Measurements from ENCODE around the gene IL22RA1. TPM values are rescaled to one million over a fixed set of nuclear protein-coding genes. Genes with fewer than 3 reads are reported as not detected.

Gene IL22RA1
- total and polyA plus RNA-seq, 9 of the 15 experiments (the other 6 are each of a cell fraction or from before 2014, with no cell fraction given) = not detected

- H3K4me3 ChIP-seq = no peak overlapping the region
- no peak for ATAC-seq
- H4K20me1 ChIP-seq (replicated peaks; ENCODE audit: control insufficient read depth, insufficient read depth, low read length) = peaks cover 3% of the 10 kb centered on the region; the same call in 1 of the 2 replicates
- no peak overlapping the region for H3K4me2 ChIP-seq (ENCODE audit: insufficient read depth, low read length)
- H3K79me2 ChIP-seq (ENCODE audit: control insufficient read depth, insufficient read depth, low read length) = no peaks in the 10 kb centered on the region
- peaks cover 2 to 28% of the 10 kb centered on the region in 2 experiments; a peak in 4 of 5 replicates for H3K4me1 ChIP-seq (replicated peaks in 1 of 2; ENCODE audit: control insufficient read depth in 2 of 2, insufficient read depth in 2 of 2, low read length in 2 of 2)
- CTCF ChIA-PET (ENCODE audit: low intra/inter-chr PET ratio) = no interaction called here
- no peak for DNase-seq (ENCODE audit: extremely low read depth in 1 of 4, low spot score in 3 of 4)
- BruUV-seq (replicated peaks) = no TSS peak
- H3K9me1 ChIP-seq (ENCODE audit: control insufficient read depth, insufficient read depth, low read length) = peaks cover under 1% of the 10 kb centered on the region
- POLR2A ChIA-PET = interaction anchor here (0.6 kb wide), 1 partner anchor 13 kb away, joined by 3 read pairs; no protein-coding TSS in a partner anchor
- 2% methylated on average over 3 of the region's 3 CpGs for WGBS (ENCODE audit: insufficient coverage, low coverage, missing lambda C conversion rate)
- FAIRE-seq = no peak
- no peaks in the 10 kb centered on the region for H3K9me3 ChIP-seq (replicated peaks; ENCODE audit: control insufficient read depth, insufficient read depth, low read depth, low read length)
- intact Hi-C loops (cut with micrococcal nuclease) = no loop called here
- in situ Hi-C loops (cut with MboI) = no loop called here
- H3K9ac ChIP-seq (ENCODE audit: insufficient read depth in 1 of 2, low read depth in 2 of 2, low read length in 2 of 2) = no peak overlapping the region
- peaks cover 25 to 66% of the 10 kb centered on the region in 2 experiments; a peak in 4 of 5 replicates for H3K27me3 ChIP-seq (ENCODE audit: control insufficient read depth in 2 of 2, insufficient read depth in 2 of 2, low read length in 2 of 2)
- TF ChIP-seq ARID1B (IDR thresholded peaks at IDR 0.05) (0 out of 2 replicates have a peak, but pooled peaks have one; percentile 22), EGR1 (conservative IDR thresholded peaks at IDR 0.05) (no peak), LARP7 (IDR thresholded peaks at IDR 0.05) (no peak), TCF3 (CRISPR knock-in tag; IDR thresholded peaks at IDR 0.05) (peak; percentile 66), TAL1 (IDR thresholded peaks at IDR 0.05) (peak; percentile 28; the same call in 1 of the 2 replicates), SMARCA4 (IDR thresholded peaks at IDR 0.05) (0 out of 2 replicates have a peak, but pooled peaks have one; percentile 25), SOX6 (IDR thresholded peaks at IDR 0.05) (0 out of 2 replicates have a peak, but pooled peaks have one; percentile 11), ATF3 (IDR thresholded peaks at IDR 0.05) (peak; percentile 44; the same call in 1 of the 2 replicates), ATF3 (CRISPR knock-in tag; conservative IDR thresholded peaks at IDR 0.05) (no peak), GATA2 (CRISPR knock-in tag; IDR thresholded peaks at IDR 0.05) (peak; percentile 70), ATF7 (IDR thresholded peaks at IDR 0.05) (peak; percentile 43; the same call in 1 of the 2 replicates)
- no peak overlapping the region for H3K27ac ChIP-seq (ENCODE audit: extremely low read depth, low read depth, low read length)
- no peak overlapping the region for H2AFZ ChIP-seq (ENCODE audit: low read depth, low read length)
- no peaks in the 10 kb centered on the region for H3K36me3 ChIP-seq (ENCODE audit: control insufficient read depth, insufficient read depth, low read length)
Observed at GRCh38 chr1:24103408-24103807, 39.5 kb downstream of the IL22RA1 start.

Data from K562 (cell line).